Transverse colon (tissue), 4 donors: Measurements from ENCODE around the gene ORM1. TPM values are rescaled to one million over a fixed set of nuclear protein-coding genes. Genes with fewer than 3 reads are reported as not detected.

Source experiments
- DNase-seq: peaks from one replicate; pipeline ENCODE4 v3.0.0-alpha.2; 2019
- H3K27ac ChIP-seq, 4 donors: fragments of 200-600 bp; sonication (generic); 2 replicates each; pipeline ENCODE4 v1.5.1; 2016 to 2018; ENCODE audit warnings: inconsistent platforms in 4 of 4
- H3K27me3 ChIP-seq: fragments of 200-600 bp; sonication (generic); 2 replicates; pipeline ENCODE4 v1.5.1; 2017; ENCODE audit warnings: inconsistent platforms
- H3K36me3 ChIP-seq, 4 donors: fragments of 200-600 bp; sonication (generic); 2 replicates each; pipeline ENCODE4 v1.5.1; 2017 to 2019; ENCODE audit warnings: inconsistent platforms in 4 of 4
- H3K4me1 ChIP-seq, 4 donors: fragments of 200-600 bp; sonication (generic); 2 replicates each; pipeline ENCODE4 v1.5.1; 2017 to 2020; ENCODE audit warnings: inconsistent platforms in 4 of 4
- H3K4me3 ChIP-seq, 4 donors: fragments of 200-600 bp; sonication (generic); 1 replicate in 1 of 4; 2 replicates in 3 of 4; pipeline versions ENCODE4 v1.5.1 to v1.6.1; 2017 to 2019; ENCODE audit warnings: inconsistent platforms in 4 of 4
- H3K9me3 ChIP-seq, 2 donors: fragments of 200-600 bp; sonication (generic); 2 replicates each; pipeline ENCODE4 v1.5.1; 2017 to 2019; ENCODE audit warnings: inconsistent platforms in 2 of 2
- CTCF ChIP-seq, 5 experiments: fragments of 200-600 bp in 3 of 5; fragments of 450-650 bp in 2 of 5; sonication (generic) in 3 of 5; IDR thresholded peaks; 1 replicate in 2 of 5; 2 replicates in 3 of 5; pipeline ENCODE4 v1.5.1; 2016 to 2017; ENCODE audit warnings: antibody characterized with exemption in 5 of 5, inconsistent platforms in 3 of 5, mild to moderate bottlenecking in 2 of 5, moderate library complexity in 1 of 5
- EP300 ChIP-seq: sonication (generic); formaldehyde crosslinking; IDR thresholded peaks from one replicate; pipeline ENCODE4 v1.6.1; 2017; ENCODE audit warnings: antibody characterized with exemption, low read depth
- POLR2A ChIP-seq: fragments of 450-650 bp; IDR thresholded peaks from one replicate; pipeline ENCODE4 v1.6.1; 2016; ENCODE audit warnings: antibody characterized with exemption, mild to moderate bottlenecking, moderate library complexity
- POLR2AphosphoS5 ChIP-seq, 3 donors: sonication (generic); formaldehyde crosslinking; IDR thresholded peaks; one replicate each; pipeline ENCODE4 v1.6.1; 2016; ENCODE audit warnings: antibody characterized with exemption in 3 of 3
- WGBS, 2 donors: methylation state at CpG; one replicate each; pipeline ENCODE4 v1.1.5; 2018; ENCODE audit warnings: low coverage in 1 of 2; 5-methylcytosine and 5-hydroxymethylcytosine counted together
- in situ Hi-C, 4 donors: fragments of 200-750 bp; cut with MboI; loops; one replicate each; pipeline versions ENCODE4 v1.15.0 to v1.15.1; 2017; ENCODE audit warnings: low sequenced_read_pairs in 3 of 4, low pct_ligation_motif_present in 1 of 4, low pct_unique_long_range_greater_than_20kb in 1 of 4
- intact Hi-C: fragments of 100-400 bp; cut with DNase I; formaldehyde crosslinking; loops from one replicate; pipeline ENCODE4 v1.15.1; 2023; ENCODE audit warnings: low total_unique reads
- total RNA-seq, 4 donors: library from RNA; depleted of rRNA; stranded (reverse); fragments of >200 nt; gene quantifications; one replicate each; pipeline ENCODE4 v1.1.0, GENCODE V29; 2016

Gene ORM1
- total RNA-seq, 4 donors from 2014 or later = not detected

GRCh38 chr9:114285166-114285867, 37.6 kb upstream of the ORM1 start:
- intact Hi-C loops (no loop called here), in situ Hi-C loops (loop anchor here in 3 of 4 donors (10.0 to 25.0 kb wide), 5 partner anchors 131 to 473 kb away; partner anchors contain the start of genes AMBP (in 1 of the 3), COL27A1 (in 1 of the 3) and KIF12 (in 1 of the 3))
- Histone ChIP-seq H3K9me3 (no peaks in the 10 kb centered on the region), H3K27me3 (no peaks in the 10 kb centered on the region), H3K4me3 (no peak overlapping the region), H3K27ac (no peak overlapping the region), H3K4me1 (no peaks in the 10 kb centered on the region), H3K36me3 (no peaks in the 10 kb centered on the region)
- 40 to 69% methylated on average over 6 to 20 of the region's 20 CpGs for WGBS, 2 donors
- TF ChIP-seq CTCF (IDR thresholded peaks at IDR 0.05) (no peak), POLR2A (no peak), POLR2AphosphoS5 (IDR thresholded peaks at IDR 0.05) (no peak), EP300 (no peak)
- DNase-seq = no peak

GRCh38 chr9:114286146-114286679, 36.7 kb upstream of the ORM1 start:
- no peak overlapping the region for H3K27ac ChIP-seq
- no peaks in the 10 kb centered on the region for H3K4me1 ChIP-seq
- in situ Hi-C loops = loop anchor here in 3 of 4 donors (10.0 to 25.0 kb wide), 5 partner anchors 131 to 474 kb away; partner anchors contain the start of genes AMBP (in 1 of the 3), COL27A1 (in 1 of the 3) and KIF12 (in 1 of the 3)
- no peaks in the 10 kb centered on the region for H3K27me3 ChIP-seq
- no peak for DNase-seq
- WGBS, 2 donors = 81% methylated on average over 10 of the region's 10 CpGs; no CpG with 5 or more reads in 1 of the 2 donors
- intact Hi-C loops = no loop called here
- H3K9me3 ChIP-seq = no peaks in the 10 kb centered on the region
- no peak overlapping the region for H3K4me3 ChIP-seq
- H3K36me3 ChIP-seq = no peaks in the 10 kb centered on the region
- no peak for TF ChIP-seq EP300

GRCh38 chr9:114287001-114287762, 35.7 kb upstream of the ORM1 start:
- no peaks in the 10 kb centered on the region for H3K27me3 ChIP-seq
- no peak overlapping the region for H3K4me3 ChIP-seq
- in situ Hi-C loops = loop anchor here in 3 of 4 donors (10.0 to 25.0 kb wide), 5 partner anchors 132 to 475 kb away; partner anchors contain the start of genes AMBP (in 1 of the 3), COL27A1 (in 1 of the 3) and KIF12 (in 1 of the 3)
- intact Hi-C loops = no loop called here
- TF ChIP-seq CTCF (IDR thresholded peaks at IDR 0.05) = no peak
- no peak for TF ChIP-seq POLR2AphosphoS5 (IDR thresholded peaks at IDR 0.05)
- TF ChIP-seq POLR2A = no peak
- no peak for TF ChIP-seq EP300
- no peaks in the 10 kb centered on the region for H3K9me3 ChIP-seq
- no peaks in the 10 kb centered on the region for H3K4me1 ChIP-seq
- DNase-seq = no peak
- WGBS, 2 donors = 93% methylated on average over 16 of the region's 16 CpGs; no CpG with 5 or more reads in 1 of the 2 donors
- no peaks in the 10 kb centered on the region for H3K36me3 ChIP-seq
- H3K27ac ChIP-seq = no peak overlapping the region

- no peak for DNase-seq
- Histone ChIP-seq H3K4me3 (no peak overlapping the region), H3K27ac (no peak overlapping the region), H3K36me3 (no peaks in the 10 kb centered on the region), H3K9me3 (no peaks in the 10 kb centered on the region), H3K4me1 (no peaks in the 10 kb centered on the region), H3K27me3 (no peaks in the 10 kb centered on the region)
- in situ Hi-C loops (loop anchor here in 3 of 4 donors (10.0 to 25.0 kb wide), 5 partner anchors 133 to 475 kb away; partner anchors contain the start of genes AMBP (in 1 of the 3), COL27A1 (in 1 of the 3) and KIF12 (in 1 of the 3)), intact Hi-C loops (no loop called here)
- WGBS, 2 donors = 83% methylated on average over 15 of the region's 15 CpGs; no CpG with 5 or more reads in 1 of the 2 donors
- TF ChIP-seq POLR2A (no peak), EP300 (no peak), POLR2AphosphoS5 (IDR thresholded peaks at IDR 0.05) (no peak), CTCF (IDR thresholded peaks at IDR 0.05) (no peak)
These were observed 35.1 kb upstream of the ORM1 start for GRCh38 chr9:114287763-114288192.
